GM21576 (cell line): ENCODE data around the gene GDPD5.

Experiments used
- ATAC-seq: cut with Tn5 transposase; IDR thresholded peaks from one replicate; pipeline ENCODE4 v1.9.1; 2021; ENCODE audit warnings: mild to moderate bottlenecking, moderate library complexity; ENCODE audit not compliant: unreplicated experiment

GDPD5 gene

DNA sequence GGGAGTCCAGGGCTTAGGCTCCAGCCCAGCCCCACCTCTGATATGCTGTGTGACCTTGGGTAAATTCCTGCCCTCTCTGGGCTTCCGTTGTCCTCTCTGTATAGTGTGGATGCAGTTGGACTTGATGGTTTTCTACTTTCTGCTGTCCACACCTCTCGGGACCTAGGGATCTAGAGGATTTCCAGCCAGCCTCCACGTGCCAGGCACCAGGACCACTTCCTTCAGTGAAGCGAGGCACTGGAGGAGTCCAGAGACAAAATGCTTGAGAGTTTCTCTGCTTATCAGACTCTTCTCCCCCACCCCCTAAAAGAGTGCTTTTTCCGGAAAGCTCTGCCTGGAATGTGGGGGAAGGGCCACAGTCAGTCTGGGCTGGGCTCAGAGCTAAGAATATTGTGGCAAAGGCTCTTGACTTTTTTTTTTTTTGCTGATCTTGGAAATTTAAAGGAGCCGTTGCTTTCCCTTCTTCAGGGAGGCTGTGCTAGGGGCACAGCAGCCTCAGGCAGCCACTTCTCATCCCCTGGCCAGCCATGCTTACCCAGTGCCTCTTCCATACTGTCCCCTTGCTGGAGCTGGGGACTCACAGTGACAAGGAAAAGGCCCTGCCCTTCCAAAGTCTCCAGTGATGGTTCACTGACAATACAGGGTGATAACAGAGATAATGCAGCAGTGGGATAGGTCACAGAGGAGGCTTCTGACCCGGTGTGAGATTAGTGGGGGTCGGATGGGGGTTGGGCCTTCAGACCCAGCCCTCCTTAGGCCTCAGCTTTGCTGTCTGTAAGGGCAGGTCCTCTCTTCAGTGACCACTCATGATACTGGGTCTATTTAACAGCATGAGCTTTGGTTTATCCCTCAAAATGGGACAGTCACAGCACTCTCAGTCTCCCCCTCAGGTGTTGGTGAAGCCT is 33.5 kb upstream of the GDPD5 start:
- no peak for ATAC-seq

DNA sequence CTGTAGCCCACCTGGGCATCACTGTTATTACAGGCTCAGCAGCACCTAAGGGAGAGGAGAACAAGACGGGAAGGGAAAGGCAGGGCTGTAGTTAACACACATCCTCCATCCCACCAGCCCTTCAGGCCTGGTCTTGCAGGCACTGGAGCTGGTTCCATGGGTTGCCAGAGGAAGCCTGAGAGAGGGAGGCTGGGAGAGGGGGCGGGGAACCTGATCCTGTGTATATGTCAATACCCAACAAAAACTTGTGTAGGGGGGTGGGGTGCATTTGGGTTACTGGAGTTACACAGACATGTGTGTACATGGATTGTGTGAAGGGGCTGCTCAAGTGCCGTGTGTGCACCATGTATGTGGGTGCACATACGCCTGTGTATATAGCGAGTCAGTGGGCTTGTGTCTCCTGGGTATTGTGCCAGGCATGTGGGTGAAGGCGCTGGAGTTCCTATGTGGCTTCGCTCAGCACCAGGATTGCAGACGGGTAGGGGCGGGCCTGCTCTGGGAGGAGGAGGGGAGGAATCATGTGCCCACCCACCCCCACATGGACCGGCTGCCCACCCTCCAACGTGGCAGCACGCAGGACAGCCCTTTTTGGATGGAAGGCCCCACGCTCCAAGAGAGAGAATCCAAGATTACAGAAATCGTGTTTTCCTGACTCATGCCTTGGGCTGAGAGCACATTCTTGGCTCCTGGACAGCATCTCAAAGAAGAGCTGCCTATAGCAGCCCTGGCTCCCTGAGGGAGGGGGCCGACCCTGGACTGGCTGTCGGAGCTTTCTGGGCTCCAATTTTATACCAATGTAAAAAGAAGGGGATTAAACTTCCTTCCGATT is 32.1 kb upstream of the GDPD5 start:
- ATAC-seq, result no peak

DNA sequence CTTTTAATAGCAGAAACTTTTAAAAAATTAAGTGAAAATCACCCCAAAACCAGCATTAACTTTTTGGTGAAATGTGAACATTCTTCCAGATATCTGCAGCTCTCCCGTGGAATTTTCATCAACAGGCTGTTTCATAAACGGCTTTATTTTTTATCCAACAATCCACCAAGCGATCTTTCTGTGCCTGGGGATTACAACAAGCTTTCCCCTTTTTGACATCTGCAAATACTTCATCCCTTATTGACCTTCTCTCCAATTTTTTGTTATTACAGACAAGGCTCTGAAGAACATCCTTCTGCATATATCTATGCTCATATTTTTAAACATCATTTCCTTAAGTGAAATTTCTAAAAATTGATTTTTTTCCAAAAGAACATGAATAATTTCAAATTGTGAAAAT is 30.5 kb upstream of the GDPD5 start:
- no peak for ATAC-seq

DNA sequence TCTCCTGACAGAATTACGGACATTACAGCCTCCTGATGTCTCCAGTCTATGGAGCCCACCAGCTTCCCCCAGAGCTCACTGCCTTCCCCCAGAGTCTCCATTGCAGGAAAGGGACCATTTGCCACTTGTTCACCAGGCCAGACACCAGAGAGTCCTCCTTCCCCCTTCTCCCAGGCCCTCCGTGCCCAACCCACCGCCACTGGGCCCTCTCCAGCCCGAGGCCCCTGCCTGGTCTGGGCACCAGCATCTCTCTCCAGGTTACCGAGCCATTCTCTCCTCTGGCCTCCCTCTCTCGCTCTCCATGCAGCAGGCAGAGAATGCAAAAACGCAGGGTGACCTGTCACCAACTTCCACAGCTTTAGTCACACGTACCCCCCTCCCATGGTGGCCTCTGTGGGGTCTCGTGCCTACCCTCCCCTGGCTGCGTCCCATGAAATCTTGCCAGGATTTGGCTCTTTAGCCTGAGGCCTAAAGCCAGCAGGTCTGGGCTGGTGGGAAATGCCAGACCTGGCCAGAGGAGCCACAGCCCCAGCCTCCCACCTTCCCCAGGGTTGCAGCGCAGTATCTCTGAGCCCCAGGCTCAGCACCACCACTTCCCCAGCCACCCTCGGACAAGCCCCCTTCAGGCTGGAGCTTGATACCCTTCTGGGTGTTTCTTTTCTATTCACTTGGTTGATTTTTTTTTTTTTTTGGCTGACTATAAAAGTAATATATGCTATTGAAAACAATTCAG is 29.5 kb upstream of the GDPD5 start:
- no peak for ATAC-seq

DNA sequence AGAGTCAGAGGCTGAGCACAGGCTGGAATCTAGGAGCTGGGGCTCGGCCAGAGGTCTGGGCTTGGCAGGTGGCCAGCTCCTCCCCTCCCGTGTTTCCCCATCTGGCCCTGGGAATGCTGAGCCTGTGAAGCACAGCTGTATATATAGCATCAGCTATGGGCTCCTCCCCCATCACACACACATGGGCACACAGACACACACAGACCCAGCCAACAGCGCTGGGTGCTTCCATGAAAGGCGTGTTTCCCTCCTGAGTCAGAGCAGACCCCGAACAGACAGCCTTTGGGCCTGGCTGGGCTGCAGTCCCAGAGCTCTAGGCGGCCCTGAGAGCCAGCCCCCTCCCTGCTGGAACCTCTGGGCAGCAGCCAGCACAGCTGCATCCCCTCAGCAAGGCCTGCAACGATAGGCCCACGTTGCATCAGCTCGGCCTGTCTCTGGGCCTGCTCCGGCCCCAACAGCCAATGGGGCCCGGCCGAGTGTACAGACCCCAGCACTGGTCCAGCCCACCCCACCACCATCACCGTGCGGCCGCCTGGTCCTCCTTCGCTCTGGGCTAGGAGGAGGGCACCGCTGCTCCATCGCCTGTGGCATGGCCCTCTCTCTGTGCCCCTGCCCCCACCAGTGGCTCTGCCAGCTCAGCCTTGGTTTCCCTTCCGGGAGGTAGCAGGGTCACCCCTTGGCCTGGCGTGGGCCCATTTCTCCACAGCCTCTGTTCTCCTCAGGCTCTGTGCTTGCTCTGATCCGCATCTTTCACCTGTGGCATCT is 28.7 kb upstream of the GDPD5 start:
- ATAC-seq, result no peak

DNA sequence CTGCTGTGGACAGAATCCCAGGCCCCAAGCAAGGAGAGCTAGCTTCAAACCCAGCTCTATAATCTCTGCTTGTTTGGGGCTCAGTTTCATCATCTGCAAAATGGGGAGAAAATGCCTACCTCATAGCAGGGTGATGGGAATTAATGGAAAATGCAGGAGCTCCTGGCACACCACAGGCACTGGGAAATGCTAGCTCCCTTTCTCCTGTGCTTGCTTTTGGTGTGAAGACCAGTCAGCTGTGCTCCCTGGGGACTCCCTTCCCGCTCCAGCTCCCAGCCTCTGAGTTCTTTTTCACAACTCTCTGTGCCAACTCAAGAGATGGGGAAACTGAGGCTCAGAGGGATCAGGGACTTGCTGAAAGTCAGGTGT is 28.1 kb upstream of the GDPD5 start:
- ATAC-seq, result no peak

DNA sequence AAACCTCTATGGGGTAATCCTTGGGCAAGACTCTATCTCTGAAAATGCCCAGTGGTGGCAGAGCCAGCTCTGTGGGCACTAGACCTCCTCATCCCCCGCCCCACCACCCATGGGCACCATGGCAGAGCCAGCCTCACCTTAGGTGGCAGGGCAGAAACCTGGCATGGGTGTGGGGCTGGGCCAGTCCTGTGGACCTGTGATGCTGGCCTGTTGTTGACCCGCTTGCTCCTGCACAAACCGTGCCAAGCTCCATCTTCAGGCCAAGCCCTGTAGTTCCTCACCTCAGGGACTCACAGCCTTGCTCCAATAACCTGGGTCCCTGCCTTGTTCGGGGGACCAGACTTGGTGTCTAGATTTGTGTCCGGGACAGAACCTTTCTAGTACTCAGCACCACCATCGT is 27.4 kb upstream of the GDPD5 start:
- ATAC-seq, result no peak

DNA sequence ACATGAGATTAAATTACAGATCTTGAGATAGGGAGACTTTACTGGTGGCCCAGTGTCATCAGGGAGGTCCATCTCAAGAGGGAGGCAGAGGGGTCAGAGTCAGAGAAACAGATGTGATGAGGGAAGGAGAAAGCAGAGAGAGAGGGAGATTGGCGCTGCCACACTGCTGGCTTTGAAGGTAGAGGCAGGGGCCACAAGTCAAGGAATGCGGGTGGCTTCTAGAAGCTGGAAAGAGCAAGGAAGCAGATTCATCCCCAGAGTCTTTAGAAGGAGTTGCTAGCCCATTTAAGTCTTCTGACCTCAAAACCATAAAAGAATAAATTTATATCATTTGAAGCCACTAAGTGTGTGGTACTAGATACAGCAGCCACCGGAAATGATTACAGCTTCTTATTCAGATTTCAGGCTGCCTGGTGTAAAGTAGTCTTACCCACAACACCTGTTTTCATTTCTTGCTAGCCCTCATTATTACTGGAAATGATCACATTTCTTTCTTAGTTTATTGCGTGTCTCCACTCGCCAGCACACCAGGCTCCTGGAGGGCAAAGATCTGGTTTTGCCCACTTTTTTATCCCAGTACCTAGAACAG is 23.7 kb upstream of the GDPD5 start:
- no peak for ATAC-seq

DNA sequence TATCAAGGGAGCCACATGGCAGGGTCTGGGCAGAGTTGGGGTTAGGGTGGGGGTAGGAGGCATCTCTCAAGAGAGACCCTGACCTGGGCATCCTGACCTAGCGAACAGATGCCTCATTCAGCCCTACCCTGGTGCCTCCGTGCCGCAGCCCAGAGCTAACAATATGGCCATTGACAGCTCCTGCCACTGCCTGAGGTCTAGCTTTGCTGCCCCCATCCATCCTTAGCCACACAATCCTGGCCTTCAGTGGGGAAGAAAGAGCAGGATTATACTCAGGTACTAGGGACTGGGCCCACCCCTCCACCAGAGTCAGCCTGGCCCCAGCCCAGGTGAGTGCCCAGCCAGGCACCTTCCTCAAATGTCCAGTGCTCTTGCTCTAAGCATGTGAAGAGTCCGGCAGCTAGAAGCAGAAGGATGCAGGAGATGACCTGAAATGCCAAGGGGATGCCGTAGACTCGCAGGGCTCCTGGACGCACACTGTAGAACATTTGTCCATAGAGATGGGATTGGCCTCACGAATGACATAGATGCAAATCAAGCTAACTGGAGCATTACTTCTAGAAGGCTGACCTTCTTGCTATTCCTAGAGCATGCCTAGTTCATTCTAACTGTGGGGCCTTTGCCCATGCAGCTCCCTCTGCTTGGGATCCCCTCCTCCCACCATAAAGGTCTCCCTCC is 23.0 kb upstream of the GDPD5 start:
- ATAC-seq, result no peak

DNA sequence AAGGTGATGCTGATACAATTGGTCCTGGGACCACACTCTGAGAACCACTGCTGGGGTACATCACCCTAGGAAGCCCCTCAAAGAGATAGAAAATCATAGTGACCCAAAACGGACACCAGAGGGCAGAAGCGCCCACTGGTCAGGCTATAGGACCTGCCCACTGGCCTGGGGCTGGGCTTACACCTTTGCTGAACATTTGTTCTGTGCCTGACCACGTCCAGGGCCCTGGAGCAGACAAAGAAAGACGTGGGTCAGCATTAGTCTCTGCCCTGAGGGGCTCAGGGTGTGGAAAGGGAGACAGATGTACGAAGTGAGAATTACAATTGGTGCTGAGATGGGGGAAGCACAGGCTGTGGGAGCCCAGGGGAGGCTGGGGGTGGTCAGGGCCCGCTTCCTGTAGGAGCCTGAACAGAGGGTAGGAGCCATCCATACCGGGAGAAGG is 21.9 kb upstream of the GDPD5 start:
- ATAC-seq, result no peak

DNA sequence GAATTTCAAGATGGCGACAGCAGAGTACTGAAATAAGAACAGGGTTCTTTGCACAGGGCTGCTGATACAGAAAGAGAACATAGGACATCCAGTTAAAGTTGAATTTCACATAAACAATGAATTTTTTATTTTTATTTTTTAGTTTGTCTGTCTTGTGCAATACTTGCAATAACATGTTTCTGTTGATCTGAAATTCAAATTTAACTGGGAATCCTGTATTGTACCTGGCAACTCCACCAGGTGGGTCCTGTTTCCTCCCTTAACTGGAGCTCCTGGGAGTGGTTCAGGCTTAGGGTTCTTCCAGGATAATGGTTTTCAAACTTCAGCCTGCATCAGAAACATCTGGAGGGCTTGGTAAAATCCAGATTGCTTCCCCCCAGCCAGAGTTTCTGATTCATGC is 21.4 kb upstream of the GDPD5 start:
- ATAC-seq, result no peak

DNA sequence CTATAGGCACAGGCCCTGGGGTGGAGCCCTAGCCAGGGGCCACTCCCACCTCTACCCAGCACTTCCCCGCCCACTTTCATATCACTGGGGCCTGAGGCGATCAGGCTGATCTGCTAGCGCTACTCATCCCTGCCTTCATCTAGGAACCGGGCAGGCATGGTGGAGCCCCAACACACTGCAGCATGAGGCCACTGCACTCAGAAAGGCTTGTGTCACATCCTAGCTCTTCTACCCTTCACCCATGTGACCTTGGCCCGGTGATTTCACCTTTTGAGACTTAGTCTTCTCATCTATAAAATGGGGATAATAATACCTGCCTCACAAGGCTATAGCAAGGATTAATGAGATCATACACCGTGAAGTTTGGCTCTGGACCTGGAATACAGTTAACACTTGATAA is 18.1 kb upstream of the GDPD5 start:
- ATAC-seq, result no peak

DNA sequence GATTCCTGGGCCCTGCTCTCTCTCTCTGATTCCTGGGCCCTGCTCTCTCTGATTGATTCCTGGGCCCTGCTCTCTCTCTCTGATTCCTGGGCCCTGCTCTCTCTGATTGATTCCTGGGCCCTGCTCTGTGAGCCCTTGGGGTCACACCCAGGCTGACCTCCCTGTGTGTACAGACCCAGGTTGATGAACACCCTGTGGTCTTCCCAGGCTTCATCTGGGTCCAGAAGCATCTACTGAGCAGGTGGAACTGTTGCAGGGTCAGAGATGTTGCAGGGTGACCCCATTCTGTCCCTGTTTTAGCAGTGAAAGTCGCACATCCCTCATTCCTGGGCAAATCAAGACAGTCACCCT is 16.3 kb upstream of the GDPD5 start:
- ATAC-seq, result no peak

DNA sequence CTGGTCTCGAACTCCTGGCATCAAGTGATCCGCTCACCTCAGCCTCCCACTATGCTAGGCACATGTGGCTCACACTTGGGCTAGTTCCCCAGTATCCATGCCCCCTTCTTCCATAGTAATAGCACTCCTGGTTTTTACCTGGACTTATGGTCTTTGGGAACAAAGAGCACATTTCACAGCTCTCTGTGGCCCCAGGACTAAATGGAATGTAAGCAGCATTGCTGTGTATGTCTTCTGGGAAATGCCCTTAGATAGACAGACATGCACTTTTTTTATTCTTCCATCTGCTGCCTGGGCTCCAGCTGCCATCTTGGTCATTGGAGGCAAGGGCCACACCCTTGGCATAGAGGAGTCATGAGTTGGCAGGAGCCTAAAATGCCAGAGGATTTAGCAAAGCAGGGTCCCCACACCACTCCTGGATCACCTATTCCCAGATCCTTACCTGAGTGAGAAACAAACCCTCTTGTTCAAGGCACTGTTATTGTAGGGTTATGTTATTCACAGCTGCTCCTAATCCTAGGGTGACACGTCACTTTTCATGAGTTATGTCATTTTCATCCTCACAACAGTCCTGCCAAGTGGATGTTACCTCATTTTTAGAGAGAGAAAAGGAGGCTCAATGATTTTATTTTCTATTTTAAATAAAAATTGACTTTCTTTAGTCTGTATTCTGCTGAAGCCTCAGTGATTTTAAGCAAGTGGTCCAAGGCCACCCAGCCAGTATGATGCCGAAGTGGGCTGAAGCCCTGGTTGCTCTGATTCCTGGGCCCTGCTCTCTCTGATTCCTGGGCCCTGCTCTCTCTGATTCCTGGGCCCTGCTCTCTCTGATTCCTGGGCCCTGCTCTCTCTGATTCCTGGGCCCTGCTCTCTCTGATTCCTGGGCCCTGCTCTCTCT is 15.7 kb upstream of the GDPD5 start:
- no peak for ATAC-seq

DNA sequence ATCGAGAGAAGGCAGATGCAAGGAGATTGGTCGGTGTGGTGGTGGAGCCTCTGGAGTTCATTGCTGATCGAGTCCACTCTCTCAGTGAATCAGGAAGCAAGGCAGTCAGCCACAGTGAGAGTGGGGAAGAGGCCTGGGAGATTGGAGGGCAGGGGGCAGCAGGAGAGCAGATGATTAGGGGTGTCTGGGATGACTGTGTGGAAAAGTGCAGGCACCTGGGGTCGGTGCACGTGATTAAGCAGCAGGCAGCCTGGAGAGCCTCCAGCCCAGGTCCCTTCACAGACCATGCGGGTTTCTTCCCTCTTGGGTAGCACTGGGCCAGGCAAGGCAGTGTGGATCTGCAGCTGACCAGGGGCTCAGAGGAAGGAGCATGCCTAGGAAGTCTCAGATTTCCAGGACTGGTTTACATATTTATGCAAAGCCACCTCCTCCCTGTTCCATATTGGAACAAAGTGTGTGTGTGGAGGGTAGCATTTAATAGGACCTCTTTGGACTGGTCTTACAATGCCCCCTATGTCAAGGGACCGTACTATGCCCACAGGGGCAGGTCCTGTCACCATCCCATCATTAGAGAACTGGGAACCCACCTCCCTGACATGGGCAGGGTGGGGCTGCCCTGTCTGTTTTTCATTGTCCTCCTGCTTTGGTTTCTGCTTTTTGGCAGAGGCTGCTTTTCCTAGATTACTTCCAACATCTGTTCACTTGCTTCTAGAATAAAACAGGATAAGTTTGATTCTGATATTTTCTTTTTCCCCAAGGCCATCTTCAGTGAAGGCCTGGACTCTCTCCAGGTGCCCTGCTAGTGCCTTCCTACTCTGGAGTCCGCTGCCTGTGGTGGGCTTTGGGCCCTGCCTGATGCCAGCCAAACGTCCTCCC is 14.0 kb upstream of the GDPD5 start:
- no peak for ATAC-seq

DNA sequence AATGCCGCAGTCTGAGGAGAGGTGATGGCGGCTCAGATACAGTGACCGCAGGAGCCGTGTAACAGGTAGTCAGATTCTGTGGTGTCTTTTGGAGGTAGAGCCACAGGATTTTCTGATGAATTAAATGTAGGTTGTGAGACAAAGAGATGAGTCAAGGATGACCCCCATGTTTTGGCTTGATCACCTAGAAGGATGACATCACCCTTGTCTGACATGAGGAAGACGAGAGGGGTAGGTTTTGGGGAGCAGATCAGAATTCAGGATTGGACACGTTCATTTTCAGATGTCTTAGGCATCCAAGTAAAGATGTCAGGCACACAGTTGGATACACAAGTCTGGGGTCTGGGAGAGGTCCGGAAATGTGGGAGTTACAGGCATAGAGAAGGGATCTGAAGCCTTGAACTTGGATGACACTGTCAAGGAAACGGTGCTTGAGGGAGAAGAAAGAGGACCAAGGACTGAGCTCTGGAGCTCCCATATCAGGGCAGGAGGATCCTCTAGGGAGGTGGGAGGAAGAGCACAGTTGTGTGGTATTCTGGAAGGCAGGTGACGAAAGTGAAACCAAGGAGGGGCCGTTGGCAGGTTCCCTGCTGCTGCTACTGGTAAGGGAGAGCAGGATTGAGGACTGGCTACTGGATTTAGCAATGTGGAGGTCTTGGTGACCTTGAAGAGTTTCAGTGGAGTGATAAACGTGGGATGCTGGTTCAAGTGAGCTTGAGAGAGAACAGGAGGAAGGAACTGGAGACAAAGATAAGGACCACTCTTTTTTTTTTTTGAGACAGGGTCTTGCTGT is 12.6 kb upstream of the GDPD5 start:
- no peak for ATAC-seq

DNA sequence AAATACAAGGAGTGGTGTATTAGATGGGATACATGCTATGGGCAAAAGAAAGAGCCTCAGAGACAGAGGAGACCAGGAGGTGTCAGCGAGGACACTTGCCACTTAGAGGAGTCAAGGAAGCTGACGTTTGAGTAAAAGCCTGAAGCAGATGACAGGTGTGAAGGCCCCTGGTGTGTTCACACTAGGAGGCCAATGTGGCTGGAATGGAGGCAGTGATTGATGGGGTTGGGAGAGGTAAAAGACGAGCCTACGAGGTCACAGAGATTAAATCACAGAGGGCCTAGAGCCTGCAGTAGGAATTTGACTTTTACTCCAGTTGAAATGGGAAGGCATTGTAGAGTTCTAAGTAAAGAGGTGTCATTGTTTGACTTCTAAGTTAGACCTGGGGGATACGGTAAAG is 12.0 kb upstream of the GDPD5 start:
- ATAC-seq, result no peak
